Tongue (tissue), 2 donors: ENCODE measurements around the gene CBX2. TPM values are rescaled to one million over a fixed set of nuclear protein-coding genes. Genes with fewer than 3 reads are reported as not detected.

Source experiments
- DNase-seq: peaks from one replicate; pipeline ENCODE4 v3.0.0-alpha.2; 2015
- total RNA-seq: library from RNA; depleted of rRNA; stranded (reverse); fragments of >200 nt; gene quantifications from one replicate; pipeline ENCODE4 v1.2.3, GENCODE V29; 2014

The CBX2 gene
- total RNA-seq = 7.0 TPM

GRCh38 chr17:79777894-79778503, at the start of gene CBX2:
CBX2 (plus strand) TSS chr17:79778148; CDS start chr17:79778236, 88 bp downstream.
- peak; percentile 92 for DNase-seq

- DNase-seq = peak; percentile 96
Measured at GRCh38 chr17:79728169-79728907, 49.6 kb upstream of the CBX2 start.

GRCh38 chr17:79728908-79729471, 49.0 kb upstream of the CBX2 start:
- no peak for DNase-seq

GRCh38 chr17:79729761-79730160, 48.2 kb upstream of the CBX2 start:
- DNase-seq = no peak

- DNase-seq = no peak
Measured at GRCh38 chr17:79730437-79730768, 47.5 kb upstream of the CBX2 start.

GRCh38 chr17:79730769-79731483, 47.0 kb upstream of the CBX2 start, which contains the start of gene ENPP7:
ENPP7 (plus strand) TSS chr17:79730943; CDS start chr17:79731140, 197 bp downstream.
- DNase-seq = no peak

GRCh38 chr17:79732254-79732653, 45.7 kb upstream of the CBX2 start:
- DNase-seq = no peak

- no peak for DNase-seq
Measured at GRCh38 chr17:79732804-79733691, 44.9 kb upstream of the CBX2 start.

- no peak for DNase-seq
Measured at GRCh38 chr17:79733692-79734070, 44.3 kb upstream of the CBX2 start.

- DNase-seq = no peak
Measured at GRCh38 chr17:79735096-79735495, 42.9 kb upstream of the CBX2 start.

GRCh38 chr17:79737046-79737921, 40.7 kb upstream of the CBX2 start:
- DNase-seq = no peak

GRCh38 chr17:79737922-79738578, 39.9 kb upstream of the CBX2 start:
- DNase-seq = no peak

- no peak for DNase-seq
Measured at GRCh38 chr17:79738643-79739042, 39.3 kb upstream of the CBX2 start.

- no peak for DNase-seq
Measured at GRCh38 chr17:79739148-79740062, 38.5 kb upstream of the CBX2 start.

- no peak for DNase-seq
Measured at GRCh38 chr17:79740413-79740812, 37.5 kb upstream of the CBX2 start.

- DNase-seq = no peak
Measured at GRCh38 chr17:79741401-79741750, 36.6 kb upstream of the CBX2 start.

GRCh38 chr17:79741751-79742588, 36.0 kb upstream of the CBX2 start:
- peak; percentile 82 for DNase-seq

- no peak for DNase-seq
Measured at GRCh38 chr17:79742589-79742918, 35.4 kb upstream of the CBX2 start.
